ENCODE results near the gene ZNF322. TPM values are rescaled to one million over a fixed set of nuclear protein-coding genes. Genes with fewer than 3 reads are reported as not detected.

Gene ZNF322
- total RNA-seq, 2 experiments from 2014 or later = 12.2 to 19.0 TPM

DNA sequence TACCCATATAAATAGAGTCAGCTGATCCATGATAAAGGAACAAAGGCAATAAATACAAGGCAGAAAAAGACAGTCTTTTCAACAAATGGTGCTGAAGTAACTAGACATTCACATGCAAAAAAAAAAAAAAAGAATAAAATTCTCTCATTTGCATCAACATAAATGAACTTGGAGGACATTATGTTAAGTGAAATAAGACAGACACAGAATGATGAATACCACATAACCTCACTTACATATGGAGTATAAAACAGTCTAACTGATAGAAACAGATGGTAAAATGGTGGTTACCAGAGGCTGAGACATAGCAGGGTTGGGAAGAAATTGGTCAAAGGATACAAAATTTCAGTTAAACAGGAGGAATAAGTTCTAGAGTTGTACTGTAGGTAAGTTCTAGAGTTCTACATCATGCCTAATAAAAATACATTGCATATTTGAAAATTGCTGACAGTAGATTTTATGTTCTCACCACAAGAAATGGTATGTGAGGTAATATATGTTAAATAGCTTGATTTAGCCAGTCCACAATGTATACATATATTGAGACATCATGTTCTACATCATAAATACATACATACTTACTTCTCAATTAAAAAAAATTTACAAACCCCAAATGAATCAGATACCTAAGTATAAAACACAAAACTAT, 8.3 kb downstream of the ZNF322 start:
- no peak for DNase-seq (ENCODE audit: low spot score)
- H3K9me3 ChIP-seq (ENCODE audit: low read length) = peaks cover 36% of the 10 kb centered on the region; the same call in 1 of the 2 replicates
- no peaks in the 10 kb centered on the region for H3K9me2 ChIP-seq (ENCODE audit: insufficient read depth, low read length)
- H3K27ac ChIP-seq (ENCODE audit: low read depth, low read length, poor library complexity, severe bottlenecking) = no peak overlapping the region
- no TSS peak for BruUV-seq (replicated peaks)
- ChIA-PET CTCF (ENCODE audit: unreplicated experiment) (no interaction called here), POLR2A (no interaction called here)
- TF ChIP-seq EZH2phosphoT487 (IDR thresholded peaks at IDR 0.05; ENCODE audit: borderline replicate concordance, low read depth, low read length) = no peak
- TF ChIP-seq, protein P1, sequence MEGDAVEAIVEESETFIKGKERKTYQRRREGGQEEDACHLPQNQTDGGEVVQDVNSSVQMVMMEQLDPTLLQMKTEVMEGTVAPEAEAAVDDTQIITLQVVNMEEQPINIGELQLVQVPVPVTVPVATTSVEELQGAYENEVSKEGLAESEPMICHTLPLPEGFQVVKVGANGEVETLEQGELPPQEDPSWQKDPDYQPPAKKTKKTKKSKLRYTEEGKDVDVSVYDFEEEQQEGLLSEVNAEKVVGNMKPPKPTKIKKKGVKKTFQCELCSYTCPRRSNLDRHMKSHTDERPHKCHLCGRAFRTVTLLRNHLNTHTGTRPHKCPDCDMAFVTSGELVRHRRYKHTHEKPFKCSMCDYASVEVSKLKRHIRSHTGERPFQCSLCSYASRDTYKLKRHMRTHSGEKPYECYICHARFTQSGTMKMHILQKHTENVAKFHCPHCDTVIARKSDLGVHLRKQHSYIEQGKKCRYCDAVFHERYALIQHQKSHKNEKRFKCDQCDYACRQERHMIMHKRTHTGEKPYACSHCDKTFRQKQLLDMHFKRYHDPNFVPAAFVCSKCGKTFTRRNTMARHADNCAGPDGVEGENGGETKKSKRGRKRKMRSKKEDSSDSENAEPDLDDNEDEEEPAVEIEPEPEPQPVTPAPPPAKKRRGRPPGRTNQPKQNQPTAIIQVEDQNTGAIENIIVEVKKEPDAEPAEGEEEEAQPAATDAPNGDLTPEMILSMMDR (conservative IDR thresholded peaks at IDR 0.05; ENCODE audit: low read length) = no peak
- no peak overlapping the region for H3K4me2 ChIP-seq (ENCODE audit: low read length)
- H4K20me1 ChIP-seq (ENCODE audit: insufficient read depth, low read length) = no peaks in the 10 kb centered on the region
- H3K79me2 ChIP-seq (ENCODE audit: insufficient read depth, low read depth, low read length) = 0 out of 2 replicates have a peak, but pooled peaks cover 12% of the 10 kb centered on the region
- H3K36me3 ChIP-seq (ENCODE audit: insufficient read depth, low read length) = peaks cover 73% of the 10 kb centered on the region
- no peaks in the 10 kb centered on the region for H3K4me1 ChIP-seq (ENCODE audit: insufficient read depth, low read length, poor library complexity, severe bottlenecking)
- intact Hi-C loops (cut with micrococcal nuclease; ENCODE audit: unreplicated experiment) = no loop called here
- H3K4me3 ChIP-seq (ENCODE audit: low read depth, low read length, poor library complexity, severe bottlenecking) = no peak overlapping the region
- H2AFZ ChIP-seq (ENCODE audit: low read length) = no peak overlapping the region

DNA sequence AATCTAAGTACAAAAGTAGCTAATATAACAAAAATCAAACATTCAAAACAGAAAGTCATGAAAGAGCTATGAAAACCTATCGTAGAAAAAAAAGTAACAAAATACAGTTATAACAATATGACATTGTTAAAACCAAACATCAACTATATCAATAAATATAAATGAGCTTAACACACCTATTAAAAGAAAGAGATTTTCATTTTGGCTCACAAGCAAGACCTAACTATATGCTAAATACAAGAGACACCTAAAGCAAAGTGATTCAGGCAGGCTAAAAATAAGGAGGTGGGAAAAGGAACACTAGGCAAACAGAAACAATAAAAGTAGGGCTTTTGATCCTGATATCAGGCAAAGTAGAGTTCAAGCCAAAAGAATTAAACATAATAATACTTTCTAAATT, 13.5 kb downstream of the ZNF322 start:
- no TSS peak for BruUV-seq (replicated peaks)
- Histone ChIP-seq H3K9me2 (ENCODE audit: insufficient read depth, low read length) (no peaks in the 10 kb centered on the region), H3K4me2 (ENCODE audit: low read length) (no peak overlapping the region), H3K79me2 (ENCODE audit: insufficient read depth, low read depth, low read length) (0 out of 2 replicates have a peak, but pooled peaks cover 14% of the 10 kb centered on the region), H3K9me3 (ENCODE audit: low read length) (peaks cover 48% of the 10 kb centered on the region; the same call in 1 of the 2 replicates), H2AFZ (ENCODE audit: low read length) (no peak overlapping the region), H3K36me3 (ENCODE audit: insufficient read depth, low read length) (peaks cover 75% of the 10 kb centered on the region), H3K27ac (ENCODE audit: low read depth, low read length, poor library complexity, severe bottlenecking) (no peak overlapping the region), H3K4me1 (ENCODE audit: insufficient read depth, low read length, poor library complexity, severe bottlenecking) (no peaks in the 10 kb centered on the region), H3K4me3 (ENCODE audit: low read depth, low read length, poor library complexity, severe bottlenecking) (no peak overlapping the region), H4K20me1 (ENCODE audit: insufficient read depth, low read length) (no peaks in the 10 kb centered on the region)
- no peak for DNase-seq (ENCODE audit: low spot score)
- intact Hi-C loops (cut with micrococcal nuclease; ENCODE audit: unreplicated experiment) = no loop called here
- TF ChIP-seq, protein P1 (conservative IDR thresholded peaks at IDR 0.05; ENCODE audit: low read length) = no peak
- no peak for TF ChIP-seq EZH2phosphoT487 (IDR thresholded peaks at IDR 0.05; ENCODE audit: borderline replicate concordance, low read depth, low read length)
- ChIA-PET CTCF (ENCODE audit: unreplicated experiment) (no interaction called here), POLR2A (interaction anchor here (1.0 kb wide), 1 partner anchor 26 kb away, joined by 3 read pairs; no protein-coding TSS in a partner anchor)

DNA sequence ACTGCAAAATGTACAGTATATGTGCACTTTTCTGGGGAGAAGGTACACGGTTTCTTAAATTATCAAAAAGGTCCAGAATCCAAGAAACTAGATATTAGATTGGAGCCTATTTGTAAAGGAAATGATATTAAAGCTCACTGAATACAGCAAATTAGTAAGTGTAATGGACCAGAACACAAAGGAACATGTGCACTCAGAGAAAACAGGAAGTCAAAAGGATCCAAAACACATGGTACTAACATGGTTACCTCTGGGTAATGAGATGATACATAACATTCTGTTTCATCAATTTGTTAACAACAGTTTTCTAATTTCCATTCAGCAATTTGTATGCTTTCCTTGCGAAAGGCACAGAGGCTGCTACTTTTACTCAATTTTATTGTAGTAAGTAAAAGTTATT, 18.7 kb downstream of the ZNF322 start:
- H3K27ac ChIP-seq (ENCODE audit: low read depth, low read length, poor library complexity, severe bottlenecking) = no peak overlapping the region
- no peaks in the 10 kb centered on the region for H4K20me1 ChIP-seq (ENCODE audit: insufficient read depth, low read length)
- H3K9me3 ChIP-seq (ENCODE audit: low read length) = peaks cover 36% of the 10 kb centered on the region
- no peak overlapping the region for H3K4me2 ChIP-seq (ENCODE audit: low read length)
- intact Hi-C loops (cut with micrococcal nuclease; ENCODE audit: unreplicated experiment) = no loop called here
- no peak overlapping the region for H2AFZ ChIP-seq (ENCODE audit: low read length)
- CTCF ChIA-PET (ENCODE audit: unreplicated experiment) = no interaction called here
- POLR2A ChIA-PET = no interaction called here
- no peak overlapping the region for H3K4me3 ChIP-seq (ENCODE audit: low read depth, low read length, poor library complexity, severe bottlenecking)
- no peaks in the 10 kb centered on the region for H3K79me2 ChIP-seq (ENCODE audit: insufficient read depth, low read depth, low read length)
- no peaks in the 10 kb centered on the region for H3K9me2 ChIP-seq (ENCODE audit: insufficient read depth, low read length)
- H3K36me3 ChIP-seq (ENCODE audit: insufficient read depth, low read length) = peaks cover 72% of the 10 kb centered on the region
- no peak for DNase-seq (ENCODE audit: low spot score)
- TF ChIP-seq, protein P1 (conservative IDR thresholded peaks at IDR 0.05; ENCODE audit: low read length) = no peak
- TF ChIP-seq EZH2phosphoT487 (IDR thresholded peaks at IDR 0.05; ENCODE audit: borderline replicate concordance, low read depth, low read length) = no peak
- no TSS peak for BruUV-seq (replicated peaks)
- no peaks in the 10 kb centered on the region for H3K4me1 ChIP-seq (ENCODE audit: insufficient read depth, low read length, poor library complexity, severe bottlenecking)

All from OCI-LY7 (cell line).